HG03045 (cell line): ENCODE data around the gene DHRSX.
A peak's percentile ranks its signal among the peaks of the same experiment; 100 is the strongest.
"Not testable (repeated sequence)": the region's sequence is repeated elsewhere in the genome, so short reads cannot be mapped to it uniquely, and the experiment has no call there.

Experiments
- ATAC-seq: cut with Tn5 transposase; IDR thresholded peaks from one replicate; pipeline ENCODE4 v1.9.1; 2021; ENCODE audit warnings: mild to moderate bottlenecking, moderate library complexity; ENCODE audit not compliant: unreplicated experiment

The DHRSX gene

DNA sequence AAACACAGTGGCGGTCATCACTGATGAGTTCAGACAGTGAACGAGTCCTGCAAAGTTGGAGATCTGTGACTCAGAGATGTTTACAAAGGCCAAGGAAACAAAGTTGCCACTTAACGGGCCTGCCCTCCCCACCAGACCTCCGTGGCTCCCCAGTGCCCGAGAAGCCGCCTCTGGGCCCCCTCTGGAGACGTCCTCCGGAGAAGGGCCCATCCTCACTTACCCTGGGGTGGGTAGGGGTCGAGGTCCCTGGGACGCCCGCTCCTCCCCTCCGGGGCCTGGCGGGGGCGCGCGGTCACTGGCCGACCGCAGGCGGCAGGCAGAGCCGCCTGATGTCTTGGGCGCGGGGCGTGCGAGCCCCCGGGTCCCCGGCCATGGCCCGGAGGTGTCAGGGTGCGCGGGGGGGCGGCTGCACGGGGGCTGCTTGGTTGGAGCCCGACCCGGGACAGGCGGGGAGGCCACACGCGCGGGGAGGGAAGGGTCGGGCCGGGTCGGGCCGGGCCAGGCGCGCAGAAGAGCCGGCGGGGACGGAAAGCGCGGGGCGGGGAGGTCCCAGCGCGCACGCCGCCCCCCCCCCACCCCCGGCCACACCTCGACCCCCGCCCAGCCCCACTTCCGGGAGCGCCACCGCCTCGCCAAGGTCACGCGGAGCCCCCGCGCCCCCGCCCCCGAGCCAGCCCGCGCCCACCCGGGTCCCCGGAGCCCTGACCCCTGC, 529 bp downstream of the DHRSX start:
- peak; percentile 56 for ATAC-seq

- ATAC-seq = no peak
These were observed 1.3 kb downstream of the DHRSX start for GRCh38 chrX:2499507-2499906.

- ATAC-seq = no peak
These were observed 1.9 kb downstream of the DHRSX start for GRCh38 chrX:2498781-2499302.

- no peak for ATAC-seq
These were observed 2.6 kb downstream of the DHRSX start for GRCh38 chrX:2497961-2498780.

DNA sequence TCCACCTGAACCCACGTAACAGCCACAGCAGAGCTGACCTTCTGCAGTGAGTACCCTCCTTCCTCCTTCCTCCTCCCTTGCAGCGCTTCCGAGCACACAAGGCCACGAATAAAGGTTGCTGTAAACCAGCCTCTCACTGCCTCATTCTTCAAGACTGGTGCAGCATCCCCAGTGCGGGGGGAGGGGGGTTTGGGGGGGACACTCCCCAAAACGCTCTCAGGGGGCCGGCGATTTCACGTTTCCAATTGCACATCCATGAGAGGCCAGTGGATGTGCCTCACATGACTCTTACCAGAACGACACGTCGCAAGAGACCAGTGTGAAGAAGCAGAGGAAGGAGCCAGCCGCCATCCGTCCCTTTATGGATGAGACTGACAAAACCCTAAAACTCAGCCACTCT, 5.2 kb downstream of the DHRSX start:
- no peak for ATAC-seq

DNA sequence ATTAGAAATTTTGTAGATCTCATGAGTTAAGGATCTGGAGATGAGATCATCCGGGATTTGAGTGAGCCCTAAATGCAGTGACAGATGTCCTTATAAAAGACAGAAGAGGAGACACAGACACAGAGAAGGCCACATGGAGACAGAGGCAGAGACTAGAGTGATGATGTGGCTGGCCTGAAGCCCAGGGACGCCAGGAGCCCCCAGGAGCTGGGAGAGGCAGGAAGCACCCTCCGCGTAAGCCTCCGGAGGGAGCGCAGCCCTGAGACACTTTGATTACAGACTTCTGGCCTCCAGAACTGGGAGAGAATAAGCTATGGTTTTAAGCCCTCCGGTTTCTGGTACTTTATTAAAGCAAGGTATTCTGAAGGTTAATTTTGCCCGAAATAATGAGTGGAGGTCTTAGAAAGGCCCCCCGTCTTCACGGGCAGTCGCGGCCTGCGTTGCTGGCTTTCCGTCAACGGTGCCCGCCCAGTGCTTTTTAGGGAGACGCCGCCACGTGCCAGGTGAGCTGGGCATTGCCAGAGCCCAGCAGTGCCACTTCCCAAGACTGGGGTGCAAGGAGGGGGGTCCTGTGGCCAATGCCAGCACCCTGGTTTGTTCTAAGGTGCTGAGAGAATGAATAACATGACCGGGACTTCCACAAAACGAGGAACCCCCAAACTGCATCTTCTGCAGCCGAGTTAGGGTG, 8.1 kb downstream of the DHRSX start:
- ATAC-seq = no peak

DNA sequence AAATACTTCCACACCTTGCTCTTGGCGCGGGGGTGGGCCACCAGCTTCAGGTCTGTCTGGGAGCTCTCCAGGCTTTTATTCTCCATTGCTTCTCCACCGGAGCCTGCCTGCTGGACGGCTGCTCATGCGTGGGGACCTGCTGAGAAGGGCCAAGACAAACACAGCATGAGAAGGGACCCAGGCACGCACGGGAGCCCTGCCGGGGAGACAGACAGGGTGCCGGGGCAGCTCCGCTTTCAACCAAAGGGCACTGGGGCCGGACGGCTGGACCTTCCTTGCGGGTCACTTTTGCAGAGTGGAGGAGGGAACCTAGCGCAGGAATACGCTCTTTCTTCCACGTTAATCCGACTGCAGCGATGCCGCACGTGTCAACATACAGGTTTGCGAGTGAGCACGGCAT, 10.1 kb downstream of the DHRSX start:
- no peak for ATAC-seq

DNA sequence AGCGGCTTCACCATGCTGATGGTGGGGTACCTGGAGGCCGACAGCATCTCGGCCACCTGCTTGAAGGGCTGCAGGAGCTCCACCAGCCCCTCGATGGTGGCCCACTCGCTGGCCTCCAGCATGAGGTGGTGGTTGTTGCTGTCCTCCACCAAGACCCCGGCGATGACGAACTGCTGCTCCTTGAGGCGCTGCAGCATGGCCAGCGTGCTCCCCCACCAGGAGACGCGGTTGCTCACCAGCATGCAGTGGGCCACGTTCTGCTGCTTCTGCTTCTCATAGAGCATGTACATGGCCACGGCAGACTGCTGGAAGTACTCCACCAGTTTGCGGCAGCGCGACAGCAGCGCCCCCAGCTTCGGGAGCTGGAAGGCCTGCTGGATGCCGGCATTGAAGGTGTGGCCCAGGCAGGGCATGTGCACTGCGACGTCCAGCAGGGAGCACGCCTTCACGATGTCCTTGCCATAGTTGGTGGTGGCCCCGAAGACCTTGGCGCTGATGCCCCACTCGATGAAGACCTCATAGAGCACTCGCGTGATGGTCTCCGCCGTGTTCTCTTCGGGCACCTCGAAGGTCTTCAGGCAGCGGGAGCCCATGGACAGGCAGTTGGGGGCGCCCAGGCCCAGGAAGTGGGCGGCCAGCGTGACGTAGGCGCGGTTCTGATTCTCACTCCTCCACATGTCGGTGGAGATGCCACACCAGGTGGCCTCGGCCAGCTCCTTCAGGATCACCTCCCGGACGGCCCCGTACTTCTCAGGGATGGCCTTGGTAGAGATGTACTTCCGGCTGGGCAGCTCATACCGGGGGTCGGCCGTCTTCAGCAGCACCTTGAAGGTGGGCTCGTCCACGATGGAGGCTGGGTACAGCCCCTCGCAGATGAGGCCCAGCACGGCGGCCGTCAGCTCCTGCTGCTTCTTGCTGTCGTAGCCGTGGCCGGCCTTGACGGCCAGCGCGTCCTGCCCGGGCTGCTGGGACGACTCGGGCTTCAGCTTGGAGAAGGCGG, 11.0 kb downstream of the DHRSX start:
- no peak for ATAC-seq

GRCh38 chrX:2488621-2489285, 12.0 kb downstream of the DHRSX start:
- ATAC-seq = no peak

DNA sequence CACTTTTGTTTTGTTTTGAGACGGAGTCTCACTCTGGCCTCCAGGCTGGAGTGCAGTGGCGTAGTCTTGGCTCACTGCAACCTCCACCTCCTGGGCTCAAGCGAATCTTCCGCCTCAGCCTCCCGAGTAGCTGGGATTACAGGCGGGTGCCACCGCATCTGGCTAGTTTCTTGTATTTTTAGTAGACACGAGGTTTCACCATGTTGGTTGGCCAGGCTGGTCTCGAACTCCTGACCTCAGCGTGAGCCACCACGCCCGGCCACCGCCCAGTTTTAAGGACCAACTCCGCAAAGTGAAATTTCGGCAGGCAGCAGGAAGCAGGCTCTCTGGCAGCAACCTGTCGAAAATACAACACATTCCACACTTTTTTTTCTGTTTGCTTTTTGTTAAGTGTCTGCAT, 13.4 kb downstream of the DHRSX start:
- ATAC-seq = no peak

DNA sequence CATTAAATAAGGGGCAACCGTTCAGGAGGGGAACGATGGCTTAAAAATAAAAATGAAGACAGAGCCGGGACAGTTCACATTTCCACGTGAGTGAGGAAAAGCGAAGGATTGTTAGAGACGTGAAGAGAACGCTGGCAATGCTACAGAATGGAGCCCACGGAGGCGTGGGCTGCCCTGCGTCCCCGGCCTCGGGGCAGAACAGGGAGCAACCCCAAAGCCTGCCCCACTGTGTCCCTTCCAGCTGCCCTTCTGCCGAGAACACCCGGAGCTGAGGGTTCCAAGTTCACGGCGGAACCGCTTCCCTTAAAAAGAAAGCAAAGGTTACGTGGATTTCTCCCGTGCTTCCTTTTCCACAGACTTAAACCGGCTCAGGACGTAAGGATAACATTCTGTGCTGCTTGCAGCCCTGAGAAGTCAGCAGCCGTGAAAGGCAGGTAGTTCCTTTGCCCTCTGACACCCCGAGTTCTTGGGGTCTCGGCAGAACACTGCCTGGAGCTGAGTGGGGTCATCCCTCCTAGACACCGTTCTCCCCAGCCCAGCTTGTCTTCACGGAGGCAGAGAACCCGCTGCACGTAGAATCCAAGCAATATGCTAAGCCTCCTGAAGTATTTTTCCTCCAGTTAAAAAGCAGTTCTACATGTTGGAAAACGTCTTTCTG, 14.2 kb downstream of the DHRSX start:
- ATAC-seq = no peak

- ATAC-seq = no peak
These were observed 14.9 kb downstream of the DHRSX start for GRCh38 chrX:2485789-2486345.

DNA sequence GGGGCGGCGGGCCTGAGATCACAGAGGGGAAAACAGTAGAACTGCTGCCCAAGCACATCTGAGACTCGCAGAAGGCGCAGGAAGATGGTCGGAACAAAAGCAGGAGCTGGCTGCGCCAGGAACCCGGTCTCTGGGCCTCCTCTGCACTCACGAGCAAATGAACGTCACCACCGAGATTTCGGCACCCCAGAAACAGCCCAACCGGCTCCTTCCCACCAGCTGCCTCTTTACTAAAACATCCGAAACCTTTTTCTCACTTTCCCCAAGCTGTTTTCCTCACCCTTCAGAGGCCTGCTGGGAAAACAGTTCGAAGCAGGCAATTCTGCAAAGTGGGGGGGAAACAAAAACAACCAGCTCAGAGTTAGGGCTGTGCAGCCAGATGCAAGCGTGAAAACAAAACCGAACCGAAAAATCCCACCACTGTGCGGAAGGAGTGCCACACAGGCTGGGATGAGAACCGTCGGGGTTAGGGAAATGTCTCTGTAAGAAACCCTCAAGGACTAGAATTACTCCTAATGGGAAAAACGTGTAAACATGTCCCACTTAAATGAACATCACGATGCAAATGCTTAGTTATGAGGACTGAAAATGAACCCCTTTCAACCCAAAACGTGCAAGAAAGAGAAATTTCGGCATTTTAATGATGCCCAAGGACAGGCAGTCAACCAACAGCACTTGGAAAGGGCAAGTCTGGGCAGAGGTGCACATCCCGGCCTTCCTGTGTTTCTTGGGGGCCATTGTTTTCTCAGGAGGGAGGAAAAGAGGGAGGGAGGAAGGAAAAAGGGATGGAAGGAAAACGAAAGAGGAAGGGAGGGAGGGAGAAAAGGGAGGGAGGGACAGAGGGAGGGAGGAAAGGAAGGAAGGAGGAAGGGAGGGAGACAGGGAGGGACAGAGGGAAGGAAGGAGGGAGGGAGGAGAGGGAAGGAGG, 15.8 kb downstream of the DHRSX start:
- no peak for ATAC-seq

GRCh38 chrX:2484256-2484655, 16.5 kb downstream of the DHRSX start:
- ATAC-seq = no peak

DNA sequence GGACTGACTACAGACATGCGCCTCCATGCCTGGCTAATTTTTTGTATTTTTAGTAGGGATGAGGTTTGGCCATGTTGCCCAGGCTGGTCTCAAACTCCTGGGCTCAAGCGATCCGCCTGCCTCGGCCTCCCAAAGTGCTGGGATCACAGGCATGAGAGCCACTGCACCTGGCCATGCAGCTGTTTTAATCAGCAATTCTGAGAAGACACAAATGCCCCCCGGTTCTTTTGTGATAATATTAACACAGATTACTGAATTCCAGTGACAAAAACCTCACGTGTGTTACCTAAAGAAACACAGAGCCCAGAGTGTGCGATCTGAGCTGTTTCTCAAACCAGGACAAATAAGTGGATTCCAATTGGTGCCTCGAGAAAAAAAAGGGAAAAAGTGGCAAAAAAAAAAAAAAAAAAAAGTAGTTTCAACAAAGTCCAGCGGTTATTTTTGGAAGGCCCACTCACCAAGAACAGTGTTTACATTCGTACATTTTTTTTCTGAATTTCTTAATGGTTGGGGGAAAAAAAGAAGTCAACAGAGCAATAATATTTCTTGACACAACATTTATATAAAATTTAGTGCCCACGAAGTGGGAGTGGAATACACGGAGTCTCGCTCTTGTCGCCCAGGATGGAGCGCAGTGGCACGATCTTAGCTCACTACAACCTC, 17.2 kb downstream of the DHRSX start:
- no peak for ATAC-seq

- ATAC-seq = not testable (repeated sequence)
These were observed 19.2 kb downstream of the DHRSX start for GRCh38 chrX:2481597-2481996.

GRCh38 chrX:2479982-2480381, 20.8 kb downstream of the DHRSX start:
- not testable (repeated sequence) for ATAC-seq
